NCI-H2029 (cell line): Measurements from ENCODE around the gene PIGH.
"Not testable (repeated sequence)": the region's sequence is repeated elsewhere in the genome, so short reads cannot be mapped to it uniquely, and the experiment has no call there.

ENCODE experiments used
- DNase-seq: peaks from one replicate; lab custom pipeline; 2025; lab: John Stamatoyannopoulos, UW

Gene PIGH

GRCh38 chr14:67551123-67551522 lies 48.9 kb downstream of the PIGH start:
- DNase-seq = no peak

- no peak for DNase-seq
Measured at GRCh38 chr14:67549734-67550133, 50.3 kb downstream of the PIGH start.

- DNase-seq = no peak
Measured at GRCh38 chr14:67547224-67547780, 52.8 kb downstream of the PIGH start.

- DNase-seq = no peak
Measured at GRCh38 chr14:67544590-67544989, 55.5 kb downstream of the PIGH start.

GRCh38 chr14:67542620-67543019 lies 57.4 kb downstream of the PIGH start:
- not testable (repeated sequence) for DNase-seq

GRCh38 chr14:67541448-67542387 lies 58.4 kb downstream of the PIGH start:
- no peak for DNase-seq
